ACHN (cell line): Measurements from ENCODE around the gene PTPRK.

Experiments used
- DNase-seq: peaks from one replicate; pipeline ENCODE4 v3.0.0-alpha.2; 2015
- in situ Hi-C: cut with HindIII; loops from 2 replicates; pipeline ENCODE4 v1.10.0; 2017; ENCODE audit warnings: low sequenced_read_pairs, low pct_ligation_motif_present, low pct_unique_long_range_greater_than_20kb

The PTPRK gene

GRCh38 chr6:128337619-128338018 lies 182.8 kb downstream of the PTPRK start:
- in situ Hi-C loops = no loop called here
- no peak for DNase-seq

- in situ Hi-C loops = no loop called here
- DNase-seq = no peak
Measured at GRCh38 chr6:128336436-128337095, 183.8 kb downstream of the PTPRK start.

GRCh38 chr6:128335963-128336362 lies 184.4 kb downstream of the PTPRK start:
- no peak for DNase-seq
- in situ Hi-C loops = no loop called here

- in situ Hi-C loops = no loop called here
Measured at GRCh38 chr6:128333581-128334223, 186.7 kb downstream of the PTPRK start.

GRCh38 chr6:128327890-128328289 lies 192.5 kb downstream of the PTPRK start:
- in situ Hi-C loops = no loop called here
- peak; percentile 22 for DNase-seq

More at GRCh38 chr6:128333581-128334223, 186.7 kb downstream of the PTPRK start:
- DNase-seq = no peak

- in situ Hi-C loops = no loop called here
- DNase-seq = no peak
Measured at GRCh38 chr6:128323011-128323410, 197.4 kb downstream of the PTPRK start.

GRCh38 chr6:128319946-128320345 lies 200.5 kb downstream of the PTPRK start:
- DNase-seq = no peak

GRCh38 chr6:128319157-128319556 lies 201.2 kb downstream of the PTPRK start:
- in situ Hi-C loops = no loop called here
- DNase-seq = no peak

More at GRCh38 chr6:128319946-128320345, 200.5 kb downstream of the PTPRK start:
- in situ Hi-C loops = no loop called here

- in situ Hi-C loops = no loop called here
- no peak for DNase-seq
Measured at GRCh38 chr6:128316258-128316929, 204.0 kb downstream of the PTPRK start.

- no peak for DNase-seq
- in situ Hi-C loops = no loop called here
Measured at GRCh38 chr6:128314190-128314589, 206.2 kb downstream of the PTPRK start.

- in situ Hi-C loops = no loop called here
- no peak for DNase-seq
Measured at GRCh38 chr6:128311944-128312570, 208.3 kb downstream of the PTPRK start.

GRCh38 chr6:128310451-128310850 lies 209.9 kb downstream of the PTPRK start:
- no peak for DNase-seq
- in situ Hi-C loops = no loop called here

GRCh38 chr6:128307671-128308070 lies 212.7 kb downstream of the PTPRK start:
- in situ Hi-C loops = no loop called here
- no peak for DNase-seq

GRCh38 chr6:128305976-128306375 lies 214.4 kb downstream of the PTPRK start:
- in situ Hi-C loops = no loop called here
- no peak for DNase-seq

- no peak for DNase-seq
- in situ Hi-C loops = no loop called here
Measured at GRCh38 chr6:128305228-128305627, 215.2 kb downstream of the PTPRK start.

- no peak for DNase-seq
- in situ Hi-C loops = no loop called here
Measured at GRCh38 chr6:128303870-128304269, 216.5 kb downstream of the PTPRK start.

GRCh38 chr6:128302942-128303341 lies 217.5 kb downstream of the PTPRK start:
- DNase-seq = no peak
- in situ Hi-C loops = no loop called here

- DNase-seq = no peak
- in situ Hi-C loops = no loop called here
Measured at GRCh38 chr6:128295670-128296069, 224.7 kb downstream of the PTPRK start.

GRCh38 chr6:128290221-128290620 lies 230.2 kb downstream of the PTPRK start:
- no peak for DNase-seq
- in situ Hi-C loops = no loop called here
